ENCODE data around the gene HCST. TPM values are rescaled to one million over a fixed set of nuclear protein-coding genes. Genes with fewer than 3 reads are reported as not detected.
A peak's percentile ranks its signal among the peaks of the same experiment; 100 is the strongest.

Gene HCST
- total RNA-seq, 1 experiment from 2014 or later: 0.88 TPM

- in situ Hi-C loops (cut with HindIII; ENCODE audit: low pct_unique_long_range_greater_than_20kb, low sequenced_read_pairs): no loop called here
- DNase-seq (ENCODE audit: low read depth): peak; percentile 37
These were observed 26.2 kb downstream of the HCST start for GRCh38 chr19:35928507-35928906.

DNA sequence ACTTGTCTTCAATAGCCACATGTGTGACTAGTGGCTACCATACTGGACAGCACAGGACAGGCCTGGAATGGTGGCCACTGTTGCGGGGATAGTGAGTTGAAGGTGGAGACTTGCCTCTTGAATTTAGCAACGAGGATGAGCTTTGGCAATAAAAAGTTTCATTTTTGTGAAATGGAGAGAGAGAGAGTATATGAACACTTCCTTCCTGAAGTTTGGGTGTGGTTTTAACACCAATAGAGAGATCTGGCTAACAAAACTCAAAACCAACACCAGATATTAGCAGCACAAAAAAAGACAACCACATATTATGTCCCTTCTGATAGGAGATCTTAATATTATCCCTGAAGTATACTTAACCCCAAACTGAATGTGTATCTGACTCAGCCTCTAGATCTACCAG, 27.5 kb downstream of the HCST start:
- in situ Hi-C loops (cut with HindIII; ENCODE audit: low pct_unique_long_range_greater_than_20kb, low sequenced_read_pairs): no loop called here
- DNase-seq (ENCODE audit: low read depth): no peak

DNA sequence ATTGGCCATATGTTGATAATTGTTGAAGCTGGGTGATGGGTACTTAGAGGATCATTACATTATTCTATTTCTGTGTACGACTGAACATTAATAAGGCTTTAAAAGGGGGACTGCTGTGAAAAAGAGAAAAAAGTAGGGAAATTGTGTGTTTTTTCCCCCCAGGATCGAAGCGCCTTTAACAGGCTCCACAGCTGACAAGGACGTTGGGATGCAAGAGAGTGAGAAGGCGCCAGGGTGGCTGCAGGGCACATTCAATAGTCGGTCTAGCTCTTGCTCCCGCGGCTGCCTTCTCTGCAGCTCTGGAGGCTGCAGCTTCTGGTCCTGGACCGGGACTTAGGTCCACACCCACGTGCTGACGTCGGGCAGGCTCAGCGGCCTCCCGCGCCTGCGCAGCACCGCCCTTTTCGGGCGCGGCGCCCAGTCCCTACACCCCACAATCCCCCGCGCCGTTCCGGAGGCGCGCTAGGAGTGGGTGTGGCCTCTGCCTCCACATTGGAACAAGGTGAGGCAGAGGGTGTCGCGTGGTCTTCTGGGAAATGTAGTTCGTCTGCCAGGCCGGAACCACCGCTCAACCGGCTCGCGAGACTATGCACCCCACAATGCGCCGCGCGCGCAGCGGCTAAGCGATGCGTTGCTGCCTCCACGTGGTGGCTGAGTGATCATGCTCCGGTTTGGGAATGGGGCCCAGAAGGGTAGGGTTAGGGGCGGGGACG, 29.0 kb downstream of the HCST start:
- peak; percentile 100 for DNase-seq (ENCODE audit: low read depth)
- in situ Hi-C loops (cut with HindIII; ENCODE audit: low pct_unique_long_range_greater_than_20kb, low sequenced_read_pairs): no loop called here

DNA sequence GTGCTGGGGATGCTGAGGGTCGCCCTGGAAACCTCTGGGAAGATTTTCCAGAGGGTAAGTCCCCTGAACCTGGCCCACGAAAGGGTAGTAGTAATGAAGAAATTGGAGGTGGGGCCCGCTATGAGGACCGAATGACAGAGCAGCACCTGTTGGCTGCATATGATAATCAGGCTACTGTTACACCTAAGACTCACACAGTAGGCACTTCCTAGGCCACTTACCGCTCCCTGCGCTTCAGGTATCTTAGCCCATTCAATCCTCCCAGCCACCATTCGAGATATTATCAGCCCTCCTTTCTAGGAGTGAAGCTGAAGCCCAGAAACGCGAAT, 29.5 kb downstream of the HCST start:
- in situ Hi-C loops (cut with HindIII; ENCODE audit: low pct_unique_long_range_greater_than_20kb, low sequenced_read_pairs): no loop called here
- no peak for DNase-seq (ENCODE audit: low read depth)

DNA sequence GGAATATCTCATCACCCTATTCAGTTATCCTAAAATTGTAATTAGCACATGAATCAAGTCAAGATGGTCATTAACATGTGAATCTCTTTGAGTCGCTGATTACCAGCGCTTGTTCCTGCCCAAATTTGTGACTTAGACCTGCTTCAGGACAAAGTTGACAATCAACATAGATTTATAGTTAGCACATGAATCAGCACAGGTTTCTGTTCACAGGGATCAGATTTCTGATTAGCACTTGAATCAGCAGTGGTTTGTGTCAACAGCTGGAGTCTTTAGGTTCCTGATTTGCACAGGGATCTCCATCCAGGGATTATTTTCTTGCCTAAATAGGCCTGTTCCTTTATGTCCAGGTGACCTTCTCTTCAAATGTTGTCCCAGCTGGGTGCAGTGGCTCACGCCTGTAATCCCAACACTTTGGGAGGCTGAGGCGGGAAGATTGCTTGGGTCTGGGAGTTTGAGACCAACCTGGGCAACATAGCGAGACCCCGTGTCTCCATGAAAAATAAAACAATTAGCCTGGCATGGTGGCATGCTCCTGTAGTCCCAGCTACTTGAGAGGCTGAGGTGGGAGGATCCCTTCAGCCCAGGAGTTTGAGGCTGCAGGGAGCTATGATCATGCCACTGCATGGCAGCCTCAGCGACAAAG, 30.1 kb downstream of the HCST start:
- in situ Hi-C loops (cut with HindIII; ENCODE audit: low pct_unique_long_range_greater_than_20kb, low sequenced_read_pairs): no loop called here
- DNase-seq (ENCODE audit: low read depth): no peak

DNA sequence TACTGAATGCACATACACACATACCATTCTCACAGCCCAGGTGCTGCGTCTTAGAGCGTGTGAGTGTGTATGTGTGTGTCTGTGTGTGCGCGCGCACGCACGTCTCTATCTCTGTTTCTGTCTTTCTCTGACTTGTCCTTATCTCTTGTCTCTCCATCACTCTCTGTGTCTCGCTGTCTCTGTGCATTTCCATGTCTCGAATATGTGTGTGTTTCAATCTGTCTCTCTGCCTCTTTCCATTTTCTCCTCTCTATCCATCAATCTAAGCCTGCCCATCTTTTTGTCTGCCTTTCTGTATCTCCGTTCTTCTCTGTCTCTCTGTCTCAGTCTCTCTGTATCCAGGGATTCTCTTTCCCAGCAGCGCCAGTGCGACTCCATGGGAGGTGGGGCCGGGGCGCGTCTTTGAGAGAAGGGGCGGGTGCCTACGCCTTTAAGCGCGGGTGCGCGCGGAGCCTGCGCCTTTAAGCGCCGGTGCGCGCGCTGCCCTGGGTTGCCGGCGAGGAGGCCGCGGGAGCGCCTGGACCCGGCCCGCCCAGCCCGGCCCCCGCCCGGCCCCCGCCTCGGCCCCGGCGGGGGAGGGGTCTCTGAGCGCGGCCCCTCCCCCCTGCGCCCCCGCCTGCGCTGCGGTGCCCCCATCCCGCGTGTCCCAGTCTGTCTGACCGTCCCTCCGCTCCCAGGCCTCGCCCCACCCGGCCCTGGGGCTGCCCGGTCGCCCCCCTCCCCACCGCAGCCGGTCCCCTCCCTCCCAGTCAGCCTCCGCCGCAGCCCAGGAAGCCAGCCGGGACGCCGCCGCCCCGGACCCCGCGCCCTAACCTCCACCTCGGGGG, 33.8 kb downstream of the HCST start, which contains the start of gene LRFN3:
Gene LRFN3 (plus strand): TSS at position 464 of the 827 bp plus-strand sequence. CDS start 3,052 bp downstream, outside the sequence.
- DNase-seq (ENCODE audit: low read depth): peak; percentile 47
- in situ Hi-C loops (cut with HindIII; ENCODE audit: low pct_unique_long_range_greater_than_20kb, low sequenced_read_pairs): no loop called here

DNA sequence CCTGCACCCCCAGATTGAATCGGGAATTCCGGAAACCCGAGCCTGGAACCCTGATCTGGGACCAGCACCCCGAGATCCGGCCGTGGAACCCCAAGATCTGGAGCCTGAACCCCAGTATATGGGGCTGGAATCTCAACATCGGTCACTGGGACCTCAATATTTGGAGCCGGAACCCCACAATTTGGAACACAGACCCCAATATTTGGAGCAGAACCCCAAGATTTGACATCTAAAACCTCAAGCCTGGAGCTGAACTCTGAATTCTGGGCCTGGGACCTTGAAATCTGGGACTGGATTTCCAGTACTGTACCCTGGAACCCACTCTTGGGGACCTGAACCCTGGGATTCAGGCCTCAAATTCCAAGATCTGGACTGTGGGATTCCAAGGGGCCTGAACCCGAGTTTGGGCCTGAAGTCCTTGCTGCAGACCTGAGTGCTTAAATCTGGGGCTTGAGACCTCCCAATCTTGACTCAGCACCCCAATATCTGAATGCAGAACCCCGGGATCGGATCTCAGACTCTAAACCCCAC, 34.5 kb downstream of the HCST start:
- no peak for DNase-seq (ENCODE audit: low read depth)
- in situ Hi-C loops (cut with HindIII; ENCODE audit: low pct_unique_long_range_greater_than_20kb, low sequenced_read_pairs): no loop called here

- no peak for DNase-seq (ENCODE audit: low read depth)
- in situ Hi-C loops (cut with HindIII; ENCODE audit: low pct_unique_long_range_greater_than_20kb, low sequenced_read_pairs): no loop called here
These were observed 35.3 kb downstream of the HCST start for GRCh38 chr19:35937345-35938281.

GRCh38 chr19:35938282-35939224, 36.2 kb downstream of the HCST start:
- in situ Hi-C loops (cut with HindIII; ENCODE audit: low pct_unique_long_range_greater_than_20kb, low sequenced_read_pairs): no loop called here
- DNase-seq (ENCODE audit: low read depth): no peak

DNA sequence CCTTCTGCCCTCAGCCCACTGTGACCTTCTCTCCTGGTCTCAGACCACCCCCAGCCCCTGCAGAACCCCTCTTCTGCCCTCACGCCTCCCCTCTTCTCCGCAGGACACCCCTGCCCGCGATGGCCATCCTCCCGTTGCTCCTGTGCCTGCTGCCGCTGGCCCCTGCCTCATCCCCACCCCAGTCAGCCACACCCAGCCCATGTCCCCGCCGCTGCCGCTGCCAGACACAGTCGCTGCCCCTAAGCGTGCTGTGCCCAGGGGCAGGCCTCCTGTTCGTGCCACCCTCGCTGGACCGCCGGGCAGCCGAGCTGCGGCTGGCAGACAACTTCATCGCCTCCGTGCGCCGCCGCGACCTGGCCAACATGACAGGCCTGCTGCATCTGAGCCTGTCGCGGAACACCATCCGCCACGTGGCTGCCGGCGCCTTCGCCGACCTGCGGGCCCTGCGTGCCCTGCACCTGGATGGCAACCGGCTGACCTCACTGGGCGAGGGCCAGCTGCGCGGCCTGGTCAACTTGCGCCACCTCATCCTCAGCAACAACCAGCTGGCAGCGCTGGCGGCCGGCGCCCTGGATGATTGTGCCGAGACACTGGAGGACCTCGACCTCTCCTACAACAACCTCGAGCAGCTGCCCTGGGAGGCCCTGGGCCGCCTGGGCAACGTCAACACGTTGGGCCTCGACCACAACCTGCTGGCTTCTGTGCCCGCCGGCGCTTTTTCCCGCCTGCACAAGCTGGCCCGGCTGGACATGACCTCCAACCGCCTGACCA, 37.2 kb downstream of the HCST start:
- in situ Hi-C loops (cut with HindIII; ENCODE audit: low pct_unique_long_range_greater_than_20kb, low sequenced_read_pairs): no loop called here

GRCh38 chr19:35940078-35940775, 37.9 kb downstream of the HCST start:
- in situ Hi-C loops (cut with HindIII; ENCODE audit: low pct_unique_long_range_greater_than_20kb, low sequenced_read_pairs): no loop called here
- DNase-seq (ENCODE audit: low read depth): no peak

More for the DNA sequence above, 37.2 kb downstream of the HCST start:
- DNase-seq (ENCODE audit: low read depth): no peak

- DNase-seq (ENCODE audit: low read depth): no peak
- in situ Hi-C loops (cut with HindIII; ENCODE audit: low pct_unique_long_range_greater_than_20kb, low sequenced_read_pairs): no loop called here
These were observed 38.5 kb downstream of the HCST start for GRCh38 chr19:35940839-35941238.

- in situ Hi-C loops (cut with HindIII; ENCODE audit: low pct_unique_long_range_greater_than_20kb, low sequenced_read_pairs): no loop called here
- DNase-seq (ENCODE audit: low read depth): no peak
These were observed 39.9 kb downstream of the HCST start for GRCh38 chr19:35942235-35942634.

GRCh38 chr19:35943321-35944301, 41.3 kb downstream of the HCST start:
- no peak for DNase-seq (ENCODE audit: low read depth)
- in situ Hi-C loops (cut with HindIII; ENCODE audit: low pct_unique_long_range_greater_than_20kb, low sequenced_read_pairs): no loop called here

DNA sequence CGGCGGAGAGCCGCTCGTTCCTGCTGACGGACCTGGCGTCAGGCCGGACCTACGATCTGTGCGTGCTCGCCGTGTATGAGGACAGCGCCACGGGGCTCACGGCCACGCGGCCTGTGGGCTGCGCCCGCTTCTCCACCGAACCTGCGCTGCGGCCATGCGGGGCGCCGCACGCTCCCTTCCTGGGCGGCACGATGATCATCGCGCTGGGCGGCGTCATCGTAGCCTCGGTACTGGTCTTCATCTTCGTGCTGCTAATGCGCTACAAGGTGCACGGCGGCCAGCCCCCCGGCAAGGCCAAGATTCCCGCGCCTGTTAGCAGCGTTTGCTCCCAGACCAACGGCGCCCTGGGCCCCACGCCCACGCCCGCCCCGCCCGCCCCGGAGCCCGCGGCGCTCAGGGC, 42.2 kb downstream of the HCST start:
- in situ Hi-C loops (cut with HindIII; ENCODE audit: low pct_unique_long_range_greater_than_20kb, low sequenced_read_pairs): no loop called here
- no peak for DNase-seq (ENCODE audit: low read depth)
